DND-41 (cell line): ENCODE measurements around the gene EIF2S1.
"Not testable (repeated sequence)": the region's sequence is repeated elsewhere in the genome, so short reads cannot be mapped to it uniquely, and the experiment has no call there.

Experiments
- CTCF ChIP-seq: IDR thresholded peaks from 2 replicates; pipeline ENCODE4 v1.5.1; 2012; ENCODE audit warnings: borderline replicate concordance, low read length, moderate library complexity, mild to moderate bottlenecking; ENCODE audit not compliant: poor library complexity, severe bottlenecking; ENCODE audit errors: extremely low read depth
- EZH2 ChIP-seq: IDR thresholded peaks from 3 replicates; pipeline ENCODE4 v1.6.1; 2012; ENCODE audit warnings: borderline replicate concordance, low read depth, mild to moderate bottlenecking, moderate library complexity, low read length, inconsistent platforms; ENCODE audit not compliant: severe bottlenecking

- TF ChIP-seq CTCF, EZH2: not testable (repeated sequence)
Measured at GRCh38 chr14:67415610-67416009, 55.5 kb downstream of the EIF2S1 start.
